ENCODE data around the gene MLXIP. TPM values are rescaled to one million over a fixed set of nuclear protein-coding genes. Genes with fewer than 3 reads are reported as not detected.

MLXIP gene
- total RNA-seq, 2 donors from 2014 or later: 158 to 201 TPM

- H3K9ac ChIP-seq (ENCODE audit: low read depth in 2 of 2, low read length in 2 of 2): no peak overlapping the region
- intact Hi-C loops (cut with DNase I): no loop called here
- H3K27ac ChIP-seq: no peak overlapping the region
- no peak overlapping the region for H3K4me3 ChIP-seq
- H3K9me3 ChIP-seq: no peaks in the 10 kb centered on the region
- H3K36me3 ChIP-seq: no peaks in the 10 kb centered on the region
- TF ChIP-seq CTCF (IDR thresholded peaks at IDR 0.05): no peak
- H3K27me3 ChIP-seq: no peaks in the 10 kb centered on the region
- DNase-seq: no peak
- H3K4me1 ChIP-seq: no peaks in the 10 kb centered on the region
These were observed 88.1 kb downstream of the MLXIP start for GRCh38 chr12:122166422-122167349.

- no peak overlapping the region for H3K27ac ChIP-seq
- intact Hi-C loops (cut with DNase I): no loop called here
- no peak for TF ChIP-seq CTCF (IDR thresholded peaks at IDR 0.05)
- no peaks in the 10 kb centered on the region for H3K9me3 ChIP-seq
- no peaks in the 10 kb centered on the region for H3K27me3 ChIP-seq
- no peak overlapping the region for H3K9ac ChIP-seq (ENCODE audit: low read depth in 2 of 2, low read length in 2 of 2)
- no peak overlapping the region for H3K4me3 ChIP-seq
- no peaks in the 10 kb centered on the region for H3K4me1 ChIP-seq
- no peak for DNase-seq
- no peaks in the 10 kb centered on the region for H3K36me3 ChIP-seq
These were observed 88.9 kb downstream of the MLXIP start for GRCh38 chr12:122167356-122167925.

- Histone ChIP-seq H3K27ac (no peak overlapping the region), H3K4me1 (no peaks in the 10 kb centered on the region), H3K27me3 (no peaks in the 10 kb centered on the region), H3K36me3 (no peaks in the 10 kb centered on the region), H3K4me3 (no peak overlapping the region), H3K9me3 (no peaks in the 10 kb centered on the region), H3K9ac (ENCODE audit: low read depth in 2 of 2, low read length in 2 of 2) (no peak overlapping the region)
- intact Hi-C loops (cut with DNase I): no loop called here
- no peak for DNase-seq
- no peak for TF ChIP-seq CTCF (IDR thresholded peaks at IDR 0.05)
These were observed 89.9 kb downstream of the MLXIP start for GRCh38 chr12:122168492-122168891.

GRCh38 chr12:122171399-122171798 lies 92.8 kb downstream of the MLXIP start:
- no peak overlapping the region for H3K4me3 ChIP-seq
- no peaks in the 10 kb centered on the region for H3K36me3 ChIP-seq
- intact Hi-C loops (cut with DNase I): no loop called here
- no peak overlapping the region for H3K9ac ChIP-seq (ENCODE audit: low read depth in 2 of 2, low read length in 2 of 2)
- no peaks in the 10 kb centered on the region for H3K27me3 ChIP-seq
- no peaks in the 10 kb centered on the region for H3K9me3 ChIP-seq
- no peaks in the 10 kb centered on the region for H3K4me1 ChIP-seq
- no peak for DNase-seq
- no peak for TF ChIP-seq CTCF (IDR thresholded peaks at IDR 0.05)
- H3K27ac ChIP-seq: no peak overlapping the region

GRCh38 chr12:122172262-122172939 lies 93.8 kb downstream of the MLXIP start:
- Histone ChIP-seq H3K9ac (ENCODE audit: low read depth in 2 of 2, low read length in 2 of 2) (no peak overlapping the region), H3K4me1 (no peaks in the 10 kb centered on the region), H3K36me3 (no peaks in the 10 kb centered on the region), H3K4me3 (no peak overlapping the region), H3K9me3 (no peaks in the 10 kb centered on the region), H3K27me3 (no peaks in the 10 kb centered on the region), H3K27ac (no peak overlapping the region)
- intact Hi-C loops (cut with DNase I): no loop called here
- TF ChIP-seq CTCF (IDR thresholded peaks at IDR 0.05): no peak
- DNase-seq: no peak

All from colonic mucosa (tissue), 4 donors.